Stimulated activated CD4-positive, alpha-beta T cell treated with anti-CD3 and anti-CD28 coated beads, Interleukin-12 subunit alpha, Interleukin-12 subunit beta, amount 100 ng/mL, for 24 hours (primary cell): ENCODE measurements around the gene EFHB.
"Not testable (repeated sequence)": the region's sequence is repeated elsewhere in the genome, so short reads cannot be mapped to it uniquely, and the experiment has no call there.

Source experiments
- DNase-seq, 2 experiments: peaks; one replicate each; pipeline ENCODE4 v3.0.0-alpha.2; 2020; ENCODE audit warnings: low read depth in 2 of 2

The EFHB gene

GRCh38 chr3:19934098-19934566 is at the start of gene EFHB:
Gene EFHB (minus strand): TSS chr3:19934217. CDS start chr3:19934018, 199 bp downstream.
- no peak for DNase-seq

GRCh38 chr3:19972054-19972453 is 38.0 kb upstream of the EFHB start:
- no peak for DNase-seq

GRCh38 chr3:19970327-19970726 is 36.3 kb upstream of the EFHB start:
- DNase-seq, result no peak

- no peak for DNase-seq
These were observed 33.8 kb upstream of the EFHB start for GRCh38 chr3:19967812-19968211.

- DNase-seq, result no peak
These were observed 33.2 kb upstream of the EFHB start for GRCh38 chr3:19967208-19967607.

DNA sequence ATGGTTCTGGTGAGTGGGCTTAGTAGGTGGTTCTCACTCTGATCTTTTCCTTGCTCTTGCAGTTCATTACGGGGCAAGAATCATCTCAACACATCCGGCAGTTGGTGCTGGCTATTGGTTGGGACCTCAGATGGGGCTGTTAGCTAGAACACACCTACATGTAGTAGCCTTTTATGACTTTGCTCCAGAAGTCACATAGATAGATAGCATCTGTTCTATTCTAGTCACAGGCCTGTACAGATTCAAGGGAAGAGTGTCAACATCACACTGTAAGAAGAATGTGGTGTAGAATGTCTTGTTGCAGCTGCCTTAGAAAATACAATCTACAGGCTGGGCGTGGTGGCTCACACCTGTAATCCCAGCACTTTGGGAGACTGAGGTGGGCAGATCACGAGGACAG is 27.9 kb upstream of the EFHB start:
- no peak for DNase-seq

GRCh38 chr3:19960696-19961095 is 26.7 kb upstream of the EFHB start:
- no peak for DNase-seq

GRCh38 chr3:19959505-19959904 is 25.5 kb upstream of the EFHB start:
- no peak for DNase-seq

GRCh38 chr3:19957354-19957753 is 23.3 kb upstream of the EFHB start:
- DNase-seq, result not testable (repeated sequence)

DNA sequence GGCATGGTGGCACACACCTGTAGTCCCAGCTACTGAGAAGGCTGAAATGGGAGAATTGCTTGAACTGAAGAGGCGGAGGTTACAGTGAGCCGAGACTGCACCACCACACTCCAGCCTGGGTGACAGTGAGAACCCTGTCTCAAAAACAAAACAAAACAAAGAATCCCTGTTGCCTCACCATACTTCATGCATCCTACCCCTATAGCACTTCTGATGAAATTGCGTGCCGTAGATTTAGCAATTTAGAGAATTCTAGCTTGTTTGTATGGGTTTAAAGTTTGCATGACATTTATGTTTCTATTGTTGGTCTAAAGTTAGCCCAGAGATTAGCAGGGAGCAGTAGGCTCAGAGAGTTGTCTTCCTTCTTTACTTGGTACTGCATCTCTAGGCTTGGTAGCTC is 20.7 kb upstream of the EFHB start:
- no peak for DNase-seq

DNA sequence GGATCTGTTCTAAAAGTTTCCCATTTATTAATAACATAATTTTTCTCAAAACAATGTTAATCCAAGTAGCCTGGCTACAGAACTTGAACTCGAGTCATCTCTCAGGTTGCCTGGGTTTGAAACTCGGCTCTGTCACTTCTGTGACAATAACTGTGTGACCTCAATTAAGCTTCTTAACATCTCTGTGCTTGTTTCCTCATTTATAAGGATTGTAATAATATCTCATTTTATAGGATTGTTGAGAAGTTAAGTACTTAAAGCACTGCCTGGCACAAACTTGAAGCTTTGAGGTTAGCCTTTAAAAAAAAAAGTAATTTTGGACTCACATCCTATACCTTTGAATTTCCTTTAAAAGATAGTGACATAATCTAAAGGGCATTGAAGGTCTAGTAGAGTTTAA is 16.3 kb upstream of the EFHB start:
- no peak for DNase-seq

DNA sequence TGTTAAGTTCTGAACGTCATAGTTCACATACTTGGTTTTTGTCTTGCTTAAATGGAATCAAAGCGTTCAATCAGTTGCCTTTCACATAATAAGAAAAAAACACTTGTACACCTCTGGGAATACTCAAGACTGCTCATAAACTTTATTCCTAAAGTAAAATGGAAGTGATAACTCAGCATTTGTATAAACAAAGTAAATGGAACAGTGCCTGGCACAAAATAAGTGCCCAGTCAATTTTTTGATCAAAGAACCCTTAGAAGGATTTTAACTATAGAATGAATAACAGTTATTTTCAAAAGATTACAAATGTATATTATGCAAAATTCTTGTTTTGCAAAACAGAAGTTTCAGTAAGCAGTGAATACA is 14.2 kb upstream of the EFHB start:
- DNase-seq, result no peak

DNA sequence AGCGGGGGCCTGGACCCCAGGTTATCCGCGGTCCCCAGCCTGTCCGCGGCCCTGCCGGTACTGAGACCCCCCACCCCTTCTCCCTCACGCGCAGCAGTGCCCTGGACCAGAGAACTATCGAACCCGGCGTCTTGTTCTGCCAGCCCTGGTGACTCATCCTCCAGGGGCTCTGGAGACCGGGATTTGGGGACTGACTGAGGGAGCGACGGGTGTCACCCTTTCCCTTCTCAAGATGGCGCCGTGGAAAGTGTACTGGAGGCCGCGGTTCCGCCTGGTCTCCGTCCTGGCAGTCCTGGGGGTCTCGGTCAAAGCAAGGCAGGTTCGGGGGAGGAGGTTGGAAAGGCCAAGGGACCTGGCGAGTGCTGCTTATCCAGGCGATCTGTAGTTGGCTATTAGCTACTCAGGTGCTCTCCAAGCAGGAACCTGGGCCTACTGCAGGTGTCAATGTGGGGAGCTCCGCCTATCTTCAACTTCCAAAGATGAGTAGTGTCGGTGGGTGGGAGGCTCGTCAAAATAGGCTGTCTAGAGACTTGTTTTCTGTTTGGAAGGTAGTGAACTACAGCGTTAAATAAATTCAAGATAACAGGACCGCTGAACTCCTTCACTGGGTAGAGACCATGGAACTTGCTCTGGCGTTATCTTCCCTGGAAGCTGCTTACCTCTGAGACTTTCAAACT is 13.7 kb upstream of the EFHB start:
- peak in 1 of 2 experiments; percentile 33 for DNase-seq

GRCh38 chr3:19946832-19947548 is 13.0 kb upstream of the EFHB start, which contains the start of gene RAB5A:
Gene RAB5A (plus strand): TSS chr3:19947097. CDS start chr3:19950899, 3,802 bp downstream.
- DNase-seq, result peak; percentile 94 to 97

- DNase-seq, result no peak
These were observed 12.2 kb upstream of the EFHB start for GRCh38 chr3:19945969-19946831.

- no peak for DNase-seq
These were observed 11.5 kb upstream of the EFHB start for GRCh38 chr3:19945534-19945933.

DNA sequence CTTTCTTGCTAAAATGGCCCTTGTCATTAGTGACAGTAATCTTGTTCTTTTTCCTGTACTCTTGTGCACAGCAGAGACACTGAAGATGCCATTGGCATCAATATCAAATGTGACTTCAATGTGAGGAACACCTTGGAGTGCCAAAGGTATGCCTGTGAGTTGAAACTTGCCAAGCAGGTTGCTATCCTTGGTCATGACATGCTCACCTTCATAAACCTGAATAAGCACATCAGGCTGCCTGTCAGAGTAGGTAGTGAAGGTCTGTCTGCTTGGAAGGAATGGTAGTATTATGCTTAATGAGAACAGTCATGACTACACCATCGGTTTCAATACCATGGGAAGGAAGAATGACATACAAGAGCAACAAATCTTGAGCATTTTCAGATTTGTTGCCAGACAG is 6.6 kb upstream of the EFHB start:
- no peak for DNase-seq

- no peak for DNase-seq
These were observed 4.2 kb upstream of the EFHB start for GRCh38 chr3:19938295-19938627.

DNA sequence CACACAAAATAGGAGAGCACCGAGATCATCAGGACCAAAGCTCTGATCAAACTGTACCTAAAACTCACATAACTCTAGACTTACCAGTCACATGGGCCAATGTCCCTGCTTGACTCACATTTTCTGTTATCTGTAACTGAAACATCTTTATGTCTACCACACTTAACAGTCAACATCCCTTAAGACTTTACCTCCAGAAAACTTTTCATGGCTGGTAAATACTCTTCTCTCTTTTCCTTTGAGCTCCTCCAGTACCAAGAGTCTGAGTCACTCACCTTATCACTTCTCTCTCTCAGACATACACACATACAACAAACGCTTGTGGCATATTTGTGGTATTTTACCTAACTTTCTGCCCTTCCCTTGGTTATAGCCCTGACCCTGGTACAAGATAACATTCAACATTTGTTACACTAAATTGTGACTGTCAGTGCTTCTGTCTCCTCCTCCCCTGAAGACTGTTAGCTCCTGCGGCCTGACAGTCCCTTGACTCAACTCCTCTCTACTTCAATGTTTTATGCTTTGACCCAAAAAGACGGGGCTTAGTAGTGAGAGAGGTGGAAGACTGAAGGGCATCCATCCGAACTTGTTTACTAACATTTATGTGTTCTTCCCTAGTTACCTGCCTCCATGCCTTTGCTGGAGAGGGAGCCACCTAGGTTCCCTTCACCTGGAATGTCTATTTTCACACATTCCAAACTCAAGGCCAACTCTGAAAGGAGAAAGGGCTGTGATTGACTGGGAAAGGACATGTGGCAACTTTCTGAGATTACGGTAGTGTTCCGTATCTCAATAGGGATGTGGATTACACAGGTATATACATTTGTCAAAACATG is 3.7 kb upstream of the EFHB start:
- no peak for DNase-seq

GRCh38 chr3:19932422-19932821 is 1.6 kb downstream of the EFHB start:
- DNase-seq, result no peak

GRCh38 chr3:19931767-19932188 is 2.2 kb downstream of the EFHB start:
- no peak for DNase-seq
